Fibroblast of lung (primary cell): ENCODE measurements around the gene ARHGEF4. TPM values are rescaled to one million over a fixed set of nuclear protein-coding genes. Genes with fewer than 3 reads are reported as not detected.

ENCODE experiments used
- DNase-seq, 2 donors: peaks; one replicate each; pipeline versions ENCODE4 v3.0.0 to v3.0.0-alpha.2; 2010; ENCODE audit warnings: low read depth in 2 of 2
- H2AFZ ChIP-seq: 2 replicates; pipeline ENCODE4 v1.5.1; 2012; ENCODE audit warnings: low read length, control low read depth, inconsistent platforms
- H3K27ac ChIP-seq: 2 replicates; pipeline ENCODE4 v1.5.1; 2011; ENCODE audit warnings: low read length, control low read depth; ENCODE audit not compliant: insufficient read depth
- H3K27me3 ChIP-seq: 2 replicates; pipeline ENCODE4 v1.5.1; 2011; ENCODE audit warnings: mild to moderate bottlenecking, low read length; ENCODE audit not compliant: control insufficient read depth, insufficient read depth
- H3K36me3 ChIP-seq: 2 replicates; pipeline ENCODE4 v1.5.1; 2011; ENCODE audit warnings: low read length; ENCODE audit not compliant: control insufficient read depth, insufficient read depth
- H3K4me1 ChIP-seq: 2 replicates; pipeline ENCODE4 v1.5.1; 2011; ENCODE audit warnings: low read length; ENCODE audit not compliant: control insufficient read depth, insufficient read depth; ENCODE audit errors: extremely low read depth
- H3K4me2 ChIP-seq: 2 replicates; pipeline ENCODE4 v1.5.1; 2011; ENCODE audit warnings: low read length, control low read depth; ENCODE audit not compliant: insufficient read depth; ENCODE audit errors: extremely low read depth
- H3K4me3 ChIP-seq, 4 experiments: fragments of 200-600 bp in 1 of 4; sonication (generic) in 1 of 4; replicated peaks in 1 of 4; 2 replicates each; pipeline ENCODE4 v1.5.1; 2011 to 2016; ENCODE audit warnings: low read length in 4 of 4, low read depth in 3 of 4, mild to moderate bottlenecking in 3 of 4, control low read depth in 2 of 4, inconsistent platforms in 1 of 4, mixed read lengths in 1 of 4; ENCODE audit not compliant: insufficient read depth in 1 of 4; ENCODE audit errors: control extremely low read depth in 1 of 4
- H3K79me2 ChIP-seq: 2 replicates; pipeline ENCODE4 v1.5.1; 2012; ENCODE audit warnings: mild to moderate bottlenecking, low read length, inconsistent platforms; ENCODE audit not compliant: control insufficient read depth, insufficient read depth
- H3K9ac ChIP-seq: 2 replicates; pipeline ENCODE4 v1.5.1; 2011; ENCODE audit warnings: mild to moderate bottlenecking, low read length, control low read depth; ENCODE audit not compliant: insufficient read depth
- H3K9me3 ChIP-seq: 2 replicates; pipeline ENCODE4 v1.5.1; 2012; ENCODE audit warnings: low read depth, low read length; ENCODE audit not compliant: control insufficient read depth, insufficient read depth
- H4K20me1 ChIP-seq: 2 replicates; pipeline ENCODE4 v1.5.1; 2011; ENCODE audit warnings: low read length; ENCODE audit not compliant: control insufficient read depth, insufficient read depth; ENCODE audit errors: extremely low read depth
- CTCF ChIP-seq, 2 donors: IDR thresholded peaks in 1 of 2; conservative IDR thresholded peaks in 1 of 2; 1 replicate in 1 of 2; 2 replicates in 1 of 2; pipeline ENCODE4 v1.5.1; 2011 to 2012; ENCODE audit warnings: low read length in 2 of 2, control low read depth in 1 of 2, inconsistent platforms in 1 of 2, low read depth in 1 of 2, mild to moderate bottlenecking in 1 of 2
- EZH2 ChIP-seq: IDR thresholded peaks from 2 replicates; pipeline ENCODE4 v1.5.1; 2012; ENCODE audit warnings: low read length, control low read depth, mild to moderate bottlenecking; ENCODE audit errors: missing control alignments
- polyA plus RNA-seq, 2 donors: library from polyadenylated mRNA; depleted of rRNA in 1 of 2; stranded (reverse) in 1 of 2; unstranded in 1 of 2; fragments of >200 nt; gene quantifications; 2 replicates each; pipeline ENCODE4 v1.2.1, GENCODE V29; 2011 to 2012; ENCODE audit warnings: missing spikeins in 1 of 2
- total RNA-seq: library from RNA; depleted of rRNA; stranded (reverse); fragments of >200 nt; gene quantifications from 2 replicates; pipeline ENCODE4 v1.2.1, GENCODE V29; 2014

ARHGEF4 gene
- total and polyA plus RNA-seq, 2 donors (not counting 1 experiment from before 2014, with no cell fraction given): 0.05 to 0.83 TPM

GRCh38 chr2:130807659-130808385 is 28.9 kb upstream of the ARHGEF4 start:
- Histone ChIP-seq H2AFZ (no peak overlapping the region), H3K4me2 (no peak overlapping the region), H3K4me3 (no peak overlapping the region), H3K27ac (no peak overlapping the region), H4K20me1 (no peaks in the 10 kb centered on the region), H3K9me3 (no peaks in the 10 kb centered on the region), H3K9ac (no peak overlapping the region), H3K27me3 (no peaks in the 10 kb centered on the region), H3K4me1 (no peaks in the 10 kb centered on the region), H3K79me2 (no peaks in the 10 kb centered on the region), H3K36me3 (no peaks in the 10 kb centered on the region)
- DNase-seq: no peak
- TF ChIP-seq CTCF (conservative IDR thresholded peaks at IDR 0.05 in 1 of 2, IDR thresholded peaks at IDR 0.05 in 1 of 2; ENCODE audit: low read depth in 1 of 2, low read length in 2 of 2) (no peak), EZH2 (no peak)

- Histone ChIP-seq H3K9me3 (no peaks in the 10 kb centered on the region), H3K36me3 (no peaks in the 10 kb centered on the region), H3K27ac (no peak overlapping the region), H4K20me1 (no peaks in the 10 kb centered on the region), H3K4me2 (no peak overlapping the region), H3K4me3 (no peak overlapping the region), H3K79me2 (no peaks in the 10 kb centered on the region), H3K9ac (no peak overlapping the region), H2AFZ (no peak overlapping the region), H3K27me3 (no peaks in the 10 kb centered on the region), H3K4me1 (no peaks in the 10 kb centered on the region)
- peak in 1 of 2 donors; percentile 27 for DNase-seq
- TF ChIP-seq CTCF (conservative IDR thresholded peaks at IDR 0.05 in 1 of 2, IDR thresholded peaks at IDR 0.05 in 1 of 2; ENCODE audit: low read depth in 1 of 2, low read length in 2 of 2) (no peak), EZH2 (no peak)
Measured at GRCh38 chr2:130808482-130809268, 28.0 kb upstream of the ARHGEF4 start.

- Histone ChIP-seq H4K20me1 (no peaks in the 10 kb centered on the region), H3K4me2 (no peak overlapping the region), H2AFZ (no peak overlapping the region), H3K4me3 (no peak overlapping the region), H3K9me3 (no peaks in the 10 kb centered on the region), H3K79me2 (no peaks in the 10 kb centered on the region), H3K36me3 (no peaks in the 10 kb centered on the region), H3K27me3 (no peaks in the 10 kb centered on the region), H3K4me1 (no peaks in the 10 kb centered on the region), H3K27ac (no peak overlapping the region), H3K9ac (no peak overlapping the region)
- TF ChIP-seq CTCF (conservative IDR thresholded peaks at IDR 0.05 in 1 of 2, IDR thresholded peaks at IDR 0.05 in 1 of 2; ENCODE audit: low read depth in 1 of 2, low read length in 2 of 2) (no peak), EZH2 (no peak)
- DNase-seq: no peak
Measured at GRCh38 chr2:130810490-130810889, 26.2 kb upstream of the ARHGEF4 start.
